Mesenchymal stem cell (in vitro differentiated cells and primary cell): ENCODE measurements around the gene GKN2. TPM values are rescaled to one million over a fixed set of nuclear protein-coding genes. Genes with fewer than 3 reads are reported as not detected.

ENCODE experiments used
- DNase-seq: peaks from one replicate; pipeline ENCODE4 v3.0.0-alpha.2; 2013
- H2AFZ ChIP-seq: one replicate; pipeline ENCODE4 v1.6.1; 2013; ENCODE audit warnings: low read depth, mild to moderate bottlenecking, control low read depth, inconsistent platforms, low read length, moderate library complexity
- H2AK5ac ChIP-seq: 2 replicates; pipeline ENCODE4 v1.6.1; 2013; ENCODE audit warnings: low read length, moderate library complexity, mild to moderate bottlenecking, inconsistent platforms; ENCODE audit not compliant: severe bottlenecking
- H2BK120ac ChIP-seq: one replicate; pipeline ENCODE4 v1.6.1; 2013; ENCODE audit warnings: low read depth, mild to moderate bottlenecking, inconsistent platforms, low read length, moderate library complexity
- H2BK12ac ChIP-seq, 2 experiments: one replicate each; pipeline ENCODE4 v1.6.1; 2013; ENCODE audit warnings: inconsistent platforms in 2 of 2, low read length in 2 of 2, mild to moderate bottlenecking in 2 of 2, moderate library complexity in 2 of 2, control low read depth in 1 of 2
- H2BK15ac ChIP-seq: one replicate; pipeline ENCODE4 v1.6.1; 2013; ENCODE audit warnings: mild to moderate bottlenecking, low read depth, inconsistent platforms; ENCODE audit not compliant: poor library complexity, severe bottlenecking
- H2BK5ac ChIP-seq: 2 replicates; pipeline ENCODE4 v1.6.1; 2013; ENCODE audit warnings: low read depth, mild to moderate bottlenecking, low read length, control low read depth, inconsistent platforms; ENCODE audit not compliant: poor library complexity, severe bottlenecking
- H3K14ac ChIP-seq, 2 experiments: one replicate each; pipeline ENCODE4 v1.6.1; 2013; ENCODE audit warnings: inconsistent platforms in 2 of 2, low read length in 2 of 2, control low read depth in 1 of 2, mild to moderate bottlenecking in 1 of 2, moderate library complexity in 1 of 2
- H3K18ac ChIP-seq, 2 experiments: one replicate each; pipeline ENCODE4 v1.6.1; 2013; ENCODE audit warnings: inconsistent platforms in 2 of 2, low read length in 2 of 2, control low read depth in 1 of 2, low read depth in 1 of 2, mild to moderate bottlenecking in 1 of 2
- H3K23ac ChIP-seq, 2 experiments: one replicate each; pipeline ENCODE4 v1.6.1; 2013; ENCODE audit warnings: inconsistent platforms in 2 of 2, low read length in 2 of 2, mild to moderate bottlenecking in 2 of 2, moderate library complexity in 2 of 2, control low read depth in 1 of 2
- H3K27ac ChIP-seq: 2 replicates; pipeline ENCODE4 v1.5.1; 2013; ENCODE audit warnings: mild to moderate bottlenecking, moderate library complexity, low read length, control low read depth, inconsistent platforms; ENCODE audit not compliant: poor library complexity, severe bottlenecking
- H3K27me3 ChIP-seq, 2 experiments: 2 replicates each; pipeline versions ENCODE4 v1.6.1 to v1.7.0; 2013; ENCODE audit warnings: low read length in 2 of 2, mild to moderate bottlenecking in 2 of 2, moderate library complexity in 2 of 2, control low read depth in 1 of 2, inconsistent platforms in 1 of 2; ENCODE audit not compliant: control insufficient read depth in 1 of 2, insufficient read depth in 1 of 2
- H3K36me3 ChIP-seq, 2 experiments: 2 replicates each; pipeline versions ENCODE4 v1.6.1 to v1.7.0; 2013; ENCODE audit warnings: low read length in 2 of 2, control low read depth in 1 of 2, inconsistent platforms in 1 of 2, low read depth in 1 of 2, mild to moderate bottlenecking in 1 of 2; ENCODE audit not compliant: insufficient read depth in 2 of 2, control insufficient read depth in 1 of 2
- H3K4ac ChIP-seq, 2 experiments: one replicate each; pipeline ENCODE4 v1.6.1; 2013; ENCODE audit warnings: inconsistent platforms in 2 of 2, low read length in 2 of 2, mild to moderate bottlenecking in 2 of 2, moderate library complexity in 2 of 2, control low read depth in 1 of 2, low read depth in 1 of 2
- H3K4me1 ChIP-seq: 2 replicates; pipeline ENCODE4 v1.6.1; 2013; ENCODE audit warnings: low read depth, low read length, control low read depth; ENCODE audit not compliant: control insufficient read depth, insufficient read depth
- H3K4me2 ChIP-seq: 2 replicates; pipeline ENCODE4 v1.6.1; 2013; ENCODE audit warnings: low read length, mild to moderate bottlenecking, inconsistent platforms; ENCODE audit not compliant: poor library complexity, severe bottlenecking
- H3K4me3 ChIP-seq, 2 experiments: 2 replicates each; pipeline versions ENCODE4 v1.5.1 to v1.7.0; 2013; ENCODE audit warnings: low read length in 2 of 2, mild to moderate bottlenecking in 2 of 2, control low read depth in 1 of 2, low read depth in 1 of 2; ENCODE audit not compliant: insufficient read depth in 1 of 2
- H3K79me1 ChIP-seq: replicated peaks from 2 replicates; pipeline ENCODE4 v1.6.1; 2013; ENCODE audit warnings: mild to moderate bottlenecking, control low read depth, low read length, inconsistent platforms; ENCODE audit not compliant: poor library complexity, severe bottlenecking
- H3K9ac ChIP-seq: 2 replicates; pipeline ENCODE4 v1.7.0; 2013; ENCODE audit warnings: mild to moderate bottlenecking, low read length, moderate library complexity
- H3K9me3 ChIP-seq: 2 replicates; pipeline ENCODE4 v1.7.0; 2013; ENCODE audit warnings: mild to moderate bottlenecking, low read length; ENCODE audit not compliant: control insufficient read depth
- H4K8ac ChIP-seq: one replicate; pipeline ENCODE4 v1.6.1; 2013; ENCODE audit warnings: inconsistent platforms, mild to moderate bottlenecking, low read length, moderate library complexity
- H4K91ac ChIP-seq: one replicate; pipeline ENCODE4 v1.6.1; 2013; ENCODE audit warnings: mild to moderate bottlenecking, low read length, inconsistent platforms
- WGBS: methylation state at CpG from one replicate; pipeline ENCODE4 v1.1.7; 2013; ENCODE audit warnings: mixed read lengths; 5-methylcytosine and 5-hydroxymethylcytosine counted together
- polyA plus RNA-seq, 2 experiments: library from polyadenylated mRNA; stranded (reverse); fragments of 200-250 nt; gene quantifications; one replicate each; pipeline ENCODE4 v1.2.3, GENCODE V29; 2013

The GKN2 gene
- not detected for polyA plus RNA-seq (2013, experiment 1 of 2)
- polyA plus RNA-seq (2013, experiment 2 of 2): not detected

- no peak within 1 kb of the TSS for H2AK5ac ChIP-seq
- no peak within 1 kb of the TSS for H2BK120ac ChIP-seq
- no peaks in the 10 kb centered on the region for H3K4me1 ChIP-seq
- no peak within 1 kb of the TSS for H3K4me3 ChIP-seq
- no peak within 1 kb of the TSS for H2BK5ac ChIP-seq
- H4K8ac ChIP-seq: no peak within 1 kb of the TSS
- H4K91ac ChIP-seq: no peak within 1 kb of the TSS
- no peak within 1 kb of the TSS for H2AFZ ChIP-seq
- no peaks in the 10 kb centered on the region for H3K36me3 ChIP-seq
- H3K79me1 ChIP-seq: no peaks in the 10 kb centered on the region
- H3K9me3 ChIP-seq: no peaks in the 10 kb centered on the region
- no peak within 1 kb of the TSS for H2BK12ac ChIP-seq
- no peak within 1 kb of the TSS for H3K14ac ChIP-seq
- H3K27ac ChIP-seq: no peak within 1 kb of the TSS
- no peak within 1 kb of the TSS for H3K23ac ChIP-seq
- WGBS: 95% methylated on average over 2 of the region's 4 CpGs
- peaks cover 0 to 6% of the 10 kb centered on the region in 2 experiments for H3K27me3 ChIP-seq
- H3K18ac ChIP-seq: no peak within 1 kb of the TSS
- DNase-seq: no peak
- no peak within 1 kb of the TSS for H3K9ac ChIP-seq
- H3K4ac ChIP-seq: no peak within 1 kb of the TSS
- H2BK15ac ChIP-seq: no peak within 1 kb of the TSS
- no peak within 1 kb of the TSS for H3K4me2 ChIP-seq
Observed at GRCh38 chr2:68952887-68953521, at the start of gene GKN2. Gene GKN2 (minus strand): TSS chr2:68952893. CDS start chr2:68952861, 32 bp downstream.

GRCh38 chr2:69001879-69002278 is 49.2 kb upstream of the GKN2 start:
- peaks cover 0 to 4% of the 10 kb centered on the region in 2 experiments for H3K27me3 ChIP-seq
- H3K9ac ChIP-seq: no peak overlapping the region
- no peak overlapping the region for H3K14ac ChIP-seq
- no peak overlapping the region for H3K18ac ChIP-seq
- no peak overlapping the region for H3K23ac ChIP-seq
- H3K79me1 ChIP-seq: no peaks in the 10 kb centered on the region
- no peak overlapping the region for H3K4ac ChIP-seq
- peaks cover 2% of the 10 kb centered on the region for H3K4me1 ChIP-seq
- H3K4me2 ChIP-seq: no peak overlapping the region
- no peak overlapping the region for H3K4me3 ChIP-seq
- no peak overlapping the region for H2BK5ac ChIP-seq
- no peak overlapping the region for H2BK15ac ChIP-seq
- H3K36me3 ChIP-seq: no peaks in the 10 kb centered on the region
- no peak for DNase-seq
- no peak overlapping the region for H2BK120ac ChIP-seq
- peaks cover 28% of the 10 kb centered on the region for H3K9me3 ChIP-seq
- no peak overlapping the region for H2AFZ ChIP-seq
- H2BK12ac ChIP-seq: no peak overlapping the region
- H4K91ac ChIP-seq: no peak overlapping the region
- H2AK5ac ChIP-seq: no peak overlapping the region
- no peak overlapping the region for H3K27ac ChIP-seq
- no peak overlapping the region for H4K8ac ChIP-seq

GRCh38 chr2:68997401-68997800 is 44.7 kb upstream of the GKN2 start:
- no peak overlapping the region for H3K23ac ChIP-seq
- no peak overlapping the region for H2AK5ac ChIP-seq
- H2AFZ ChIP-seq: no peak overlapping the region
- H2BK5ac ChIP-seq: no peak overlapping the region
- H4K91ac ChIP-seq: no peak overlapping the region
- H3K4me1 ChIP-seq: peaks cover 2% of the 10 kb centered on the region
- peaks cover 0 to 6% of the 10 kb centered on the region in 2 experiments for H3K27me3 ChIP-seq
- no peak overlapping the region for H2BK12ac ChIP-seq
- H2BK15ac ChIP-seq: no peak overlapping the region
- no peak overlapping the region for H3K9ac ChIP-seq
- no peaks in the 10 kb centered on the region for H3K79me1 ChIP-seq
- H4K8ac ChIP-seq: no peak overlapping the region
- no peak overlapping the region for H2BK120ac ChIP-seq
- H3K27ac ChIP-seq: peak overlapping the region; percentile 50
- H3K14ac ChIP-seq: no peak overlapping the region
- H3K36me3 ChIP-seq: no peaks in the 10 kb centered on the region
- H3K4me2 ChIP-seq: no peak overlapping the region
- no peak for DNase-seq
- peaks cover 24% of the 10 kb centered on the region for H3K9me3 ChIP-seq
- no peak overlapping the region for H3K4ac ChIP-seq
- no peak overlapping the region for H3K4me3 ChIP-seq
- no peak overlapping the region for H3K18ac ChIP-seq

GRCh38 chr2:68995916-68996315 is 43.2 kb upstream of the GKN2 start:
- H3K9ac ChIP-seq: no peak overlapping the region
- H3K79me1 ChIP-seq: no peaks in the 10 kb centered on the region
- H3K4ac ChIP-seq: no peak overlapping the region
- H3K4me2 ChIP-seq: no peak overlapping the region
- no peak overlapping the region for H3K4me3 ChIP-seq
- peaks cover 2% of the 10 kb centered on the region for H3K4me1 ChIP-seq
- H2BK5ac ChIP-seq: no peak overlapping the region
- H4K8ac ChIP-seq: no peak overlapping the region
- no peak overlapping the region for H2AK5ac ChIP-seq
- 45% methylated on average over 3 of the region's 3 CpGs for WGBS
- H3K14ac ChIP-seq: no peak overlapping the region
- no peak overlapping the region for H3K18ac ChIP-seq
- DNase-seq: peak; percentile 59
- H2BK120ac ChIP-seq: no peak overlapping the region
- no peak overlapping the region for H4K91ac ChIP-seq
- H3K27ac ChIP-seq: no peak overlapping the region
- peaks cover 11% of the 10 kb centered on the region for H3K9me3 ChIP-seq
- no peak overlapping the region for H3K23ac ChIP-seq
- H3K27me3 ChIP-seq: peaks cover 0 to 6% of the 10 kb centered on the region in 2 experiments
- H2BK12ac ChIP-seq: no peak overlapping the region
- no peak overlapping the region for H2BK15ac ChIP-seq
- no peaks in the 10 kb centered on the region for H3K36me3 ChIP-seq
- H2AFZ ChIP-seq: no peak overlapping the region
